ENCODE data around the gene LVRN.
"Not testable (repeated sequence)": the region's sequence is repeated elsewhere in the genome, so short reads cannot be mapped to it uniquely, and the experiment has no call there.

GRCh38 chr5:115928578-115929407 is 33.5 kb upstream of the LVRN start:
- TF ChIP-seq CTCF (IDR thresholded peaks at IDR 0.05; ENCODE audit: extremely low read depth in 1 of 2, insufficient read depth in 1 of 2, low read depth in 1 of 2, low read length in 2 of 2); POLR2AphosphoS5 (IDR thresholded peaks at IDR 0.05; ENCODE audit: insufficient read depth, low read depth, low read length); POLR2A (IDR thresholded peaks at IDR 0.05; ENCODE audit: low read depth, low read length); JUN (IDR thresholded peaks at IDR 0.05; ENCODE audit: borderline replicate concordance, insufficient read depth, insufficient read length, low read depth); EZH2 (IDR thresholded peaks at IDR 0.05; ENCODE audit: borderline replicate concordance, low read depth, low read length, severe bottlenecking); FOS (IDR thresholded peaks at IDR 0.05; ENCODE audit: borderline replicate concordance, insufficient read depth, low read length): not testable (repeated sequence)
- TF ChIP-seq, protein P1, sequence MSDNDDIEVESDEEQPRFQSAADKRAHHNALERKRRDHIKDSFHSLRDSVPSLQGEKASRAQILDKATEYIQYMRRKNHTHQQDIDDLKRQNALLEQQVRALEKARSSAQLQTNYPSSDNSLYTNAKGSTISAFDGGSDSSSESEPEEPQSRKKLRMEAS (IDR thresholded peaks at IDR 0.05; ENCODE audit: insufficient read depth, insufficient read length) = not testable (repeated sequence)
